HCT116 (cell line): ENCODE measurements around the gene CECR2. TPM values are rescaled to one million over a fixed set of nuclear protein-coding genes. Genes with fewer than 3 reads are reported as not detected.

ENCODE experiments used
- ATAC-seq: fragments of 200-7000 bp; cut with Tn5 transposase; 2 replicates; pipeline ENCODE4 v1.9.1; 2020; ENCODE audit warnings: mild to moderate bottlenecking, moderate library complexity
- BruUV-seq: library from RNA; stranded (reverse); fragments of 400-500 nt; replicated peaks from 2 replicates; lab custom pipeline; 2021; lab: Mats Ljungman, UMichigan
- CTCF ChIA-PET: fragments of 300-600 bp; sonication (Branson Sonifier 250); formaldehyde crosslinking; loops from one replicate; lab custom pipeline; 2021; ENCODE audit warnings: antibody characterized with exemption; lab: Charles Lee
- POLR2A ChIA-PET: fragments of 300-600, 350-600 bp; sonication (Branson Sonifier 250); formaldehyde crosslinking; loops from one replicate; lab custom pipeline; 2021; ENCODE audit warnings: antibody characterized with exemption; lab: Charles Lee
- RAD21 ChIA-PET, 2 experiments: fragments of 300-600 bp; sonication (Branson Sonifier 250); formaldehyde crosslinking; loops; one replicate each; lab custom pipeline; 2023; ENCODE audit warnings: low total read pairs in 2 of 2; ENCODE audit not compliant: uncharacterized antibody in 2 of 2, unreplicated experiment in 2 of 2, low non-redundant PET in 1 of 2; lab: Charles Lee
- DNase-seq: peaks from one replicate; pipeline ENCODE4 v3.0.0-alpha.2; 2010; ENCODE audit warnings: low read depth, low spot score
- H2AFZ ChIP-seq: fragments of 200-600 bp; shearing (Covaris generic), sonication (generic); 2 replicates; pipeline ENCODE4 v1.6.1; 2017; ENCODE audit warnings: low read depth, mixed run types, mixed read lengths, antibody characterized with exemption, low read length; ENCODE audit not compliant: poor library complexity, severe bottlenecking
- H3K27ac ChIP-seq: 2 replicates; pipeline ENCODE4 v1.5.1; 2012; ENCODE audit warnings: low read depth, low read length
- H3K27me3 ChIP-seq: fragments of 200-600 bp; sonication (generic); 2 replicates; pipeline ENCODE4 v1.6.1; 2016; ENCODE audit warnings: mixed run types, low read length, mixed read lengths; ENCODE audit not compliant: insufficient read depth
- H3K36me3 ChIP-seq, 2 experiments: fragments of 200-500 bp in 1 of 2; fragments of 200-600 bp in 1 of 2; sonication (Bioruptor generic) in 1 of 2; sonication (generic) in 1 of 2; 2 replicates each; pipeline versions ENCODE4 v1.5.1 to v1.6.1; 2014 to 2016; ENCODE audit warnings: low read length in 2 of 2, inconsistent platforms in 1 of 2, mixed read lengths in 1 of 2, mixed run types in 1 of 2; ENCODE audit not compliant: insufficient read depth in 2 of 2, control insufficient read depth in 1 of 2
- H3K4me1 ChIP-seq, 2 experiments: fragments of 200-600 bp in 1 of 2; sonication (generic) in 1 of 2; 2 replicates each; pipeline versions ENCODE4 v1.5.1 to v1.6.1; 2012 to 2017; ENCODE audit warnings: low read length in 2 of 2, inconsistent platforms in 1 of 2, mild to moderate bottlenecking in 1 of 2, mixed read lengths in 1 of 2, mixed run types in 1 of 2, moderate library complexity in 1 of 2; ENCODE audit not compliant: insufficient read depth in 2 of 2, control insufficient read depth in 1 of 2
- H3K4me2 ChIP-seq: fragments of 200-600 bp; sonication (generic); 2 replicates; pipeline ENCODE4 v1.6.1; 2017; ENCODE audit warnings: mixed run types, low read length, mixed read lengths
- H3K4me3 ChIP-seq, 2 experiments: fragments of 200-600 bp in 1 of 2; sonication (generic) in 1 of 2; replicated peaks in 1 of 2; 2 replicates each; pipeline ENCODE4 v1.5.1; 2011 to 2016; ENCODE audit warnings: low read length in 2 of 2, control low read depth in 1 of 2, low read depth in 1 of 2, mild to moderate bottlenecking in 1 of 2, mixed read lengths in 1 of 2, mixed run types in 1 of 2
- H3K79me2 ChIP-seq: fragments of 200-600 bp; sonication (generic); 2 replicates; pipeline ENCODE4 v1.6.1; 2017; ENCODE audit warnings: mild to moderate bottlenecking, mixed run types, low read length, moderate library complexity, mixed read lengths; ENCODE audit not compliant: insufficient read depth
- H3K9ac ChIP-seq: fragments of 200-600 bp; sonication (generic); 2 replicates; pipeline ENCODE4 v1.6.1; 2016; ENCODE audit warnings: low read length, mixed read lengths
- H3K9me2 ChIP-seq: fragments of 200-600 bp; sonication (generic), shearing (Covaris generic); 2 replicates; pipeline ENCODE4 v1.6.1; 2017; ENCODE audit warnings: mixed run types, mild to moderate bottlenecking, moderate library complexity; ENCODE audit not compliant: insufficient read depth
- H3K9me3 ChIP-seq, 2 experiments: fragments of 200-500 bp in 1 of 2; fragments of 200-600 bp in 1 of 2; sonication (Bioruptor generic) in 1 of 2; sonication (generic) in 1 of 2; 2 replicates each; pipeline ENCODE4 v1.6.1; 2014 to 2017; ENCODE audit warnings: low read length in 2 of 2, mixed read lengths in 2 of 2, inconsistent platforms in 1 of 2, low read depth in 1 of 2, mild to moderate bottlenecking in 1 of 2, mixed run types in 1 of 2, moderate library complexity in 1 of 2; ENCODE audit not compliant: control insufficient read depth in 1 of 2, insufficient read depth in 1 of 2
- H4K20me1 ChIP-seq: fragments of 200-600 bp; sonication (generic), shearing (Covaris generic); 2 replicates; pipeline ENCODE4 v1.6.1; 2017; ENCODE audit warnings: mixed run types, mild to moderate bottlenecking, moderate library complexity; ENCODE audit not compliant: insufficient read depth
- CBX3 ChIP-seq: IDR thresholded peaks from 2 replicates; pipeline ENCODE4 v1.6.1; 2012; ENCODE audit warnings: low read depth
- CEBPB ChIP-seq: IDR thresholded peaks from 2 replicates; pipeline ENCODE4 v1.6.1; 2012; ENCODE audit warnings: low read depth
- EGR1 ChIP-seq: IDR thresholded peaks from 2 replicates; pipeline ENCODE4 v1.6.1; 2012; ENCODE audit warnings: low read depth
- ELF1 ChIP-seq: IDR thresholded peaks from 2 replicates; pipeline ENCODE4 v1.6.1; 2012; ENCODE audit warnings: low read depth, borderline replicate concordance
- EZH2phosphoT487 ChIP-seq: fragments of 200-600 bp; IDR thresholded peaks from 2 replicates; pipeline ENCODE4 v1.6.1; 2018; ENCODE audit warnings: antibody characterized with exemption, borderline replicate concordance
- FOSL1 ChIP-seq: IDR thresholded peaks from 2 replicates; pipeline ENCODE4 v1.6.1; 2012; ENCODE audit warnings: low read depth
- JUND ChIP-seq: IDR thresholded peaks from 2 replicates; pipeline ENCODE4 v1.6.1; 2012
- POLR2AphosphoS5 ChIP-seq: IDR thresholded peaks from 2 replicates; pipeline ENCODE4 v1.6.1; 2011; ENCODE audit warnings: mild to moderate bottlenecking, low read depth, low read length, moderate library complexity
- RAD21 ChIP-seq: IDR thresholded peaks from 2 replicates; pipeline ENCODE4 v1.6.1; 2012; ENCODE audit warnings: low read depth, mild to moderate bottlenecking
- SIN3A ChIP-seq: IDR thresholded peaks from 2 replicates; pipeline ENCODE4 v1.6.1; 2012; ENCODE audit warnings: low read depth
- SP1 ChIP-seq: IDR thresholded peaks from 2 replicates; pipeline ENCODE4 v1.6.1; 2012; ENCODE audit warnings: low read depth
- SRF ChIP-seq: IDR thresholded peaks from 2 replicates; pipeline ENCODE4 v1.6.1; 2012; ENCODE audit warnings: low read depth
- TCF7L2 ChIP-seq: IDR thresholded peaks from 2 replicates; pipeline ENCODE4 v1.7.0; 2011; ENCODE audit warnings: borderline replicate concordance, inconsistent platforms; ENCODE audit not compliant: insufficient read depth, insufficient read length; ENCODE audit errors: extremely low read depth
- YY1 ChIP-seq: IDR thresholded peaks from 2 replicates; pipeline ENCODE4 v1.6.1; 2011; ENCODE audit warnings: low read length, low read depth, moderate library complexity, mild to moderate bottlenecking; ENCODE audit not compliant: insufficient replicate concordance; ENCODE audit errors: extremely low read depth
- ZFX ChIP-seq: fragments of 450-650 bp; IDR thresholded peaks from 2 replicates; pipeline ENCODE4 v1.6.1; 2017
- ZNF274 ChIP-seq: fragments of 200-500 bp; sonication (Bioruptor generic); IDR thresholded peaks from 2 replicates; pipeline ENCODE4 v1.6.1; 2014; ENCODE audit warnings: mild to moderate bottlenecking, low read depth, low read length, inconsistent platforms
- intact Hi-C: fragments of 100-400 bp; cut with micrococcal nuclease; formaldehyde crosslinking; loops from 2 replicates; pipeline ENCODE4 v1.10.0; 2022
- total RNA-seq: library from RNA; stranded (reverse); gene quantifications from one replicate; pipeline ENCODE4 v1.2.1, GENCODE V29; 2021; ENCODE audit not compliant: unreplicated experiment
- TF ChIP-seq, protein P1 (sequence below): IDR thresholded peaks from 2 replicates; pipeline ENCODE4 v1.6.1; 2012; ENCODE audit warnings: low read depth
- TF ChIP-seq, protein P2 (sequence below), 3 experiments: fragments of 200-600 bp in 1 of 3; sonication (generic) in 1 of 3; IDR thresholded peaks in 2 of 3; conservative IDR thresholded peaks in 1 of 3; 2 replicates each; pipeline ENCODE4 v1.5.1; 2012 to 2017; ENCODE audit warnings: low read depth in 2 of 3, low read length in 2 of 3, antibody characterized with exemption in 1 of 3, borderline replicate concordance in 1 of 3, control low read depth in 1 of 3, mild to moderate bottlenecking in 1 of 3, mixed read lengths in 1 of 3, mixed run types in 1 of 3, moderate library complexity in 1 of 3; ENCODE audit not compliant: insufficient read depth in 1 of 3
- TF ChIP-seq, protein P3 (sequence below): IDR thresholded peaks from 2 replicates; pipeline ENCODE4 v1.6.1; 2012
- TF ChIP-seq, protein P4 (sequence below): IDR thresholded peaks from 2 replicates; pipeline ENCODE4 v1.6.1; 2012

CECR2 gene
- total RNA-seq, 1 experiment from 2014 or later, result 6.0 TPM

DNA sequence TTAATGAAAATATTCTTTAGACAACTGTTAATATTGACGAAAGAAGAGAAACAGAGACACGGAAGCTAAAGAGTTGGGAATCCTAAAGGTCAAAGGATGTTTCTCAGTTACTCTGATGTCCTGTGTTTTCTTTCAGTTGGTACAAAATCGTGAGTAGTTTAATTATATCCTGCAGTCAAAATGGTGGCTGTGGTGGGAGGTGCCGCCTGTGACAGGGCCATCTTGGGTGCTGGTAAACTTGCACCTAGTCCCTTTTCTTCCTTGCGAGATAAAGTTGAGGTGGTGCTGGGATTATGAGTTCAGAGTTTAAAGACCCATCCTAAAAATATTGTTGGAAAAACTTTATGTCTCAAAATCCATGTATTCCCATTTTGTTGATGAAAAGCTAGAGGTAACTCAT, 2.2 kb downstream of the CECR2 start:
- ChIA-PET POLR2A (no interaction called here), CTCF (interaction anchor here (0.9 kb wide), 1 partner anchor 200 kb away, joined by 3 read pairs; no protein-coding TSS in a partner anchor), RAD21 (interaction anchor here in 1 of 2 experiments (0.6 kb wide), 1 partner anchor 200 kb away, joined by 5 read pairs; no protein-coding TSS in a partner anchor)
- no peak overlapping the region for H3K4me3 ChIP-seq
- peaks cover 17 to 24% of the 10 kb centered on the region in 2 experiments; a peak in 3 of 4 replicates for H3K4me1 ChIP-seq
- H3K36me3 ChIP-seq, result no peaks in the 10 kb centered on the region
- TF ChIP-seq EZH2phosphoT487 (no peak), YY1 (no peak), JUND (no peak), CBX3 (no peak), POLR2AphosphoS5 (no peak), EGR1 (no peak), SIN3A (no peak), ELF1 (no peak), RAD21 (no peak), ZFX (no peak), SP1 (no peak), FOSL1 (no peak), SRF (no peak), TCF7L2 (no peak), ZNF274 (no peak), CEBPB (no peak)
- TF ChIP-seq, protein P1, sequence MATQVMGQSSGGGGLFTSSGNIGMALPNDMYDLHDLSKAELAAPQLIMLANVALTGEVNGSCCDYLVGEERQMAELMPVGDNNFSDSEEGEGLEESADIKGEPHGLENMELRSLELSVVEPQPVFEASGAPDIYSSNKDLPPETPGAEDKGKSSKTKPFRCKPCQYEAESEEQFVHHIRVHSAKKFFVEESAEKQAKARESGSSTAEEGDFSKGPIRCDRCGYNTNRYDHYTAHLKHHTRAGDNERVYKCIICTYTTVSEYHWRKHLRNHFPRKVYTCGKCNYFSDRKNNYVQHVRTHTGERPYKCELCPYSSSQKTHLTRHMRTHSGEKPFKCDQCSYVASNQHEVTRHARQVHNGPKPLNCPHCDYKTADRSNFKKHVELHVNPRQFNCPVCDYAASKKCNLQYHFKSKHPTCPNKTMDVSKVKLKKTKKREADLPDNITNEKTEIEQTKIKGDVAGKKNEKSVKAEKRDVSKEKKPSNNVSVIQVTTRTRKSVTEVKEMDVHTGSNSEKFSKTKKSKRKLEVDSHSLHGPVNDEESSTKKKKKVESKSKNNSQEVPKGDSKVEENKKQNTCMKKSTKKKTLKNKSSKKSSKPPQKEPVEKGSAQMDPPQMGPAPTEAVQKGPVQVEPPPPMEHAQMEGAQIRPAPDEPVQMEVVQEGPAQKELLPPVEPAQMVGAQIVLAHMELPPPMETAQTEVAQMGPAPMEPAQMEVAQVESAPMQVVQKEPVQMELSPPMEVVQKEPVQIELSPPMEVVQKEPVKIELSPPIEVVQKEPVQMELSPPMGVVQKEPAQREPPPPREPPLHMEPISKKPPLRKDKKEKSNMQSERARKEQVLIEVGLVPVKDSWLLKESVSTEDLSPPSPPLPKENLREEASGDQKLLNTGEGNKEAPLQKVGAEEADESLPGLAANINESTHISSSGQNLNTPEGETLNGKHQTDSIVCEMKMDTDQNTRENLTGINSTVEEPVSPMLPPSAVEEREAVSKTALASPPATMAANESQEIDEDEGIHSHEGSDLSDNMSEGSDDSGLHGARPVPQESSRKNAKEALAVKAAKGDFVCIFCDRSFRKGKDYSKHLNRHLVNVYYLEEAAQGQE, result no peak
- TF ChIP-seq, protein P2, sequence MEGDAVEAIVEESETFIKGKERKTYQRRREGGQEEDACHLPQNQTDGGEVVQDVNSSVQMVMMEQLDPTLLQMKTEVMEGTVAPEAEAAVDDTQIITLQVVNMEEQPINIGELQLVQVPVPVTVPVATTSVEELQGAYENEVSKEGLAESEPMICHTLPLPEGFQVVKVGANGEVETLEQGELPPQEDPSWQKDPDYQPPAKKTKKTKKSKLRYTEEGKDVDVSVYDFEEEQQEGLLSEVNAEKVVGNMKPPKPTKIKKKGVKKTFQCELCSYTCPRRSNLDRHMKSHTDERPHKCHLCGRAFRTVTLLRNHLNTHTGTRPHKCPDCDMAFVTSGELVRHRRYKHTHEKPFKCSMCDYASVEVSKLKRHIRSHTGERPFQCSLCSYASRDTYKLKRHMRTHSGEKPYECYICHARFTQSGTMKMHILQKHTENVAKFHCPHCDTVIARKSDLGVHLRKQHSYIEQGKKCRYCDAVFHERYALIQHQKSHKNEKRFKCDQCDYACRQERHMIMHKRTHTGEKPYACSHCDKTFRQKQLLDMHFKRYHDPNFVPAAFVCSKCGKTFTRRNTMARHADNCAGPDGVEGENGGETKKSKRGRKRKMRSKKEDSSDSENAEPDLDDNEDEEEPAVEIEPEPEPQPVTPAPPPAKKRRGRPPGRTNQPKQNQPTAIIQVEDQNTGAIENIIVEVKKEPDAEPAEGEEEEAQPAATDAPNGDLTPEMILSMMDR (IDR thresholded peaks at IDR 0.05 in 2 of 3, conservative IDR thresholded peaks at IDR 0.05 in 1 of 3; ENCODE audit: borderline replicate concordance in 1 of 3, insufficient read depth in 1 of 3, low read depth in 2 of 3, low read length in 2 of 3), result no peak
- TF ChIP-seq, protein P3, sequence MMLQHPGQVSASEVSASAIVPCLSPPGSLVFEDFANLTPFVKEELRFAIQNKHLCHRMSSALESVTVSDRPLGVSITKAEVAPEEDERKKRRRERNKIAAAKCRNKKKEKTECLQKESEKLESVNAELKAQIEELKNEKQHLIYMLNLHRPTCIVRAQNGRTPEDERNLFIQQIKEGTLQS, result no peak
- TF ChIP-seq, protein P4, sequence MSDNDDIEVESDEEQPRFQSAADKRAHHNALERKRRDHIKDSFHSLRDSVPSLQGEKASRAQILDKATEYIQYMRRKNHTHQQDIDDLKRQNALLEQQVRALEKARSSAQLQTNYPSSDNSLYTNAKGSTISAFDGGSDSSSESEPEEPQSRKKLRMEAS, result no peak
- no peaks in the 10 kb centered on the region for H3K79me2 ChIP-seq
- no peaks in the 10 kb centered on the region for H3K9me2 ChIP-seq
- no peaks in the 10 kb centered on the region for H3K27me3 ChIP-seq
- DNase-seq (no peak), ATAC-seq (no peak)
- H3K4me2 ChIP-seq, result no peak overlapping the region
- H2AFZ ChIP-seq, result no peak overlapping the region
- intact Hi-C loops, result no loop called here
- H4K20me1 ChIP-seq, result no peaks in the 10 kb centered on the region
- no peak overlapping the region for H3K27ac ChIP-seq
- no peak overlapping the region for H3K9ac ChIP-seq
- TSS peak; percentile 59 for BruUV-seq
- no peaks in the 10 kb centered on the region for H3K9me3 ChIP-seq
